ENCODE data around the gene CNN1. TPM values are rescaled to one million over a fixed set of nuclear protein-coding genes. Genes with fewer than 3 reads are reported as not detected.

The CNN1 gene
- total and polyA plus RNA-seq, 2 of the 13 experiments (the other 11 are each of a cell fraction or from before 2014, with no cell fraction given): 0.70 to 1.1 TPM

- no peak for TF ChIP-seq TAF15 (IDR thresholded peaks at IDR 0.05; ENCODE audit: low read depth, low read length, poor library complexity, severe bottlenecking)
- peak; percentile 90; the same call in 1 of the 2 replicates for TF ChIP-seq ZNF44 (CRISPR knock-in tag; IDR thresholded peaks at IDR 0.05)
- no peak for TF ChIP-seq ZNF142 (CRISPR knock-in tag; IDR thresholded peaks at IDR 0.05)
- peak; percentile 55; the same call in 1 of the 2 replicates for TF ChIP-seq ZNF143 (CRISPR knock-in tag; IDR thresholded peaks at IDR 0.05)
- peak; percentile 57; the same call in 1 of the 2 replicates for TF ChIP-seq ZNF605 (CRISPR knock-in tag; IDR thresholded peaks at IDR 0.05)
- peak; percentile 31; the same call in 1 of the 2 replicates for TF ChIP-seq JUND (CRISPR knock-in tag; IDR thresholded peaks at IDR 0.05)
- no peak for TF ChIP-seq TRAFD1 (CRISPR knock-in tag; IDR thresholded peaks at IDR 0.05; ENCODE audit: borderline replicate concordance)
- no peak for TF ChIP-seq ZNF354B (CRISPR knock-in tag; IDR thresholded peaks at IDR 0.05)
- 0 out of 2 replicates have a peak, but pooled peaks have one; percentile 62 for TF ChIP-seq ZNF543 (CRISPR knock-in tag; IDR thresholded peaks at IDR 0.05)
- no peak for TF ChIP-seq FIP1L1 (IDR thresholded peaks at IDR 0.05; ENCODE audit: borderline replicate concordance, insufficient read depth, low read depth, low read length)
- TF ChIP-seq KDM5B (CRISPR knock-in tag; IDR thresholded peaks at IDR 0.05; ENCODE audit: borderline replicate concordance): peak; percentile 58; the same call in 1 of the 2 replicates
- TF ChIP-seq ZNF883 (CRISPR knock-in tag; IDR thresholded peaks at IDR 0.05; ENCODE audit: not compliant biosample characterization): no peak
- TF ChIP-seq XBP1 (CRISPR knock-in tag; IDR thresholded peaks at IDR 0.05): no peak
- TF ChIP-seq HBP1 (CRISPR knock-in tag; IDR thresholded peaks at IDR 0.05; ENCODE audit: low read depth): peak; percentile 28; the same call in 1 of the 2 replicates
- no peak; the same call in 1 of the 2 replicates for TF ChIP-seq NR0B2 (CRISPR knock-in tag; IDR thresholded peaks at IDR 0.05)
- peak; percentile 69; the same call in 1 of the 2 replicates for TF ChIP-seq PREB (CRISPR knock-in tag; IDR thresholded peaks at IDR 0.05)
- 0 out of 2 replicates have a peak, but pooled peaks have one; percentile 32 for TF ChIP-seq MIER3 (CRISPR knock-in tag; IDR thresholded peaks at IDR 0.05; ENCODE audit: borderline replicate concordance)
Measured at GRCh38 chr19:11528551-11529341, 9.9 kb upstream of the CNN1 start, which contains the start of gene ECSIT (continued).

Measured in HepG2 (cell line).